HG03280 (cell line): ENCODE measurements around the gene KCNB1.

Experiments used
- ATAC-seq: cut with Tn5 transposase; IDR thresholded peaks from one replicate; pipeline ENCODE4 v1.9.1; 2021; ENCODE audit warnings: mild to moderate bottlenecking, moderate library complexity; ENCODE audit not compliant: unreplicated experiment

The KCNB1 gene

GRCh38 chr20:49501917-49502316 lies 19.4 kb upstream of the KCNB1 start:
- ATAC-seq: no peak

- ATAC-seq: no peak
Observed at GRCh38 chr20:49497398-49497669, 14.9 kb upstream of the KCNB1 start.

GRCh38 chr20:49496553-49497397 lies 14.3 kb upstream of the KCNB1 start:
- no peak for ATAC-seq

GRCh38 chr20:49496043-49496442 lies 13.6 kb upstream of the KCNB1 start:
- no peak for ATAC-seq

GRCh38 chr20:49490689-49491088 lies 8.2 kb upstream of the KCNB1 start:
- no peak for ATAC-seq

GRCh38 chr20:49489688-49490087 lies 7.2 kb upstream of the KCNB1 start:
- ATAC-seq: no peak

GRCh38 chr20:49486064-49486463 lies 3.6 kb upstream of the KCNB1 start:
- no peak for ATAC-seq

GRCh38 chr20:49485563-49485962 lies 3.1 kb upstream of the KCNB1 start:
- no peak for ATAC-seq

GRCh38 chr20:49484180-49485140 lies 2.0 kb upstream of the KCNB1 start:
- ATAC-seq: no peak

- ATAC-seq: no peak
Observed at GRCh38 chr20:49483696-49484123, 1.2 kb upstream of the KCNB1 start.

GRCh38 chr20:49483018-49483695 lies 689 bp upstream of the KCNB1 start:
- ATAC-seq: no peak

GRCh38 chr20:49482173-49482572 lies 295 bp downstream of the KCNB1 start:
- ATAC-seq: no peak

- no peak for ATAC-seq
Observed at GRCh38 chr20:49481116-49481515, 1.4 kb downstream of the KCNB1 start.

- ATAC-seq: no peak
Observed at GRCh38 chr20:49480236-49480635, 2.2 kb downstream of the KCNB1 start.

GRCh38 chr20:49479785-49480184 lies 2.7 kb downstream of the KCNB1 start:
- no peak for ATAC-seq

GRCh38 chr20:49478754-49479689 lies 3.4 kb downstream of the KCNB1 start:
- ATAC-seq: no peak

- no peak for ATAC-seq
Observed at GRCh38 chr20:49478266-49478665, 4.2 kb downstream of the KCNB1 start.

GRCh38 chr20:49477200-49477599 lies 5.3 kb downstream of the KCNB1 start:
- no peak for ATAC-seq

- no peak for ATAC-seq
Observed at GRCh38 chr20:49476016-49476355, 6.5 kb downstream of the KCNB1 start.

GRCh38 chr20:49475292-49476015 lies 7.0 kb downstream of the KCNB1 start:
- ATAC-seq: no peak
